HepG2 (cell line): Measurements from ENCODE around the gene ADM5. TPM values are rescaled to one million over a fixed set of nuclear protein-coding genes. Genes with fewer than 3 reads are reported as not detected.
A peak's percentile ranks its signal among the peaks of the same experiment; 100 is the strongest.

Experiments used
- CEBPZ ChIP-seq: IDR thresholded peaks from 2 replicates; pipeline ENCODE4 v1.6.1; 2012; ENCODE audit warnings: low read length, improper control_type of control experiment
- DPF2 ChIP-seq: sonication (generic); formaldehyde crosslinking; IDR thresholded peaks from 2 replicates; pipeline ENCODE4 v1.4.0; 2020; ENCODE audit warnings: mild to moderate bottlenecking, low read depth, missing genetic modification reagents, borderline replicate concordance
- FOXA1 ChIP-seq, 2 experiments: fragments of 450-650 bp in 1 of 2; sonication (generic) in 1 of 2; formaldehyde crosslinking in 1 of 2; IDR thresholded peaks; 2 replicates each; pipeline versions ENCODE4 v1.4.0 to v1.6.1; 2016 to 2020; ENCODE audit warnings: missing genetic modification reagents in 1 of 2
- FOXJ3 ChIP-seq: sonication (generic); formaldehyde crosslinking; IDR thresholded peaks from 2 replicates; pipeline ENCODE4 v1.4.0; 2020; ENCODE audit warnings: missing genetic modification reagents, mild to moderate bottlenecking, borderline replicate concordance
- FOXK2 ChIP-seq: fragments of 450-650 bp; IDR thresholded peaks from 2 replicates; pipeline ENCODE4 v1.6.1; 2016
- GABPA ChIP-seq, 2 experiments: IDR thresholded peaks; 2 replicates each; pipeline ENCODE4 v1.6.1; 2011 to 2016; ENCODE audit warnings: low read depth in 2 of 2, low read length in 1 of 2, missing biosample characterization in 1 of 2, missing genetic modification characterization in 1 of 2
- IRF9 ChIP-seq: sonication (generic); formaldehyde crosslinking; IDR thresholded peaks from 2 replicates; pipeline ENCODE4 v1.8.0; 2022; ENCODE audit warnings: missing genetic modification reagents, mild to moderate bottlenecking, borderline replicate concordance
- JUND ChIP-seq: sonication (generic); formaldehyde crosslinking; IDR thresholded peaks from 2 replicates; pipeline ENCODE4 v1.8.0; 2022; ENCODE audit warnings: mild to moderate bottlenecking, missing genetic modification reagents
- POLR2G ChIP-seq: fragments of 200-400 bp; formaldehyde crosslinking; IDR thresholded peaks from 2 replicates; pipeline ENCODE4 v1.6.1; 2018; ENCODE audit warnings: mild to moderate bottlenecking, low read depth, low read length, moderate library complexity
- SRF ChIP-seq: IDR thresholded peaks from 2 replicates; pipeline ENCODE4 v1.6.1; 2011; ENCODE audit warnings: mild to moderate bottlenecking, low read depth, low read length, moderate library complexity
- SSRP1 ChIP-seq: IDR thresholded peaks from 2 replicates; pipeline ENCODE4 v1.6.1; 2016; ENCODE audit warnings: control low read depth
- ZBTB39 ChIP-seq: sonication (generic); formaldehyde crosslinking; IDR thresholded peaks from 2 replicates; pipeline ENCODE4 v1.5.0; 2020; ENCODE audit warnings: missing genetic modification reagents
- ZC3H4 ChIP-seq: sonication (generic); formaldehyde crosslinking; IDR thresholded peaks from 2 replicates; pipeline ENCODE4 v1.4.0; 2020; ENCODE audit warnings: missing genetic modification reagents, borderline replicate concordance
- ZNF12 ChIP-seq: sonication (generic); formaldehyde crosslinking; IDR thresholded peaks from 2 replicates; pipeline ENCODE4 v1.5.0; 2020; ENCODE audit warnings: missing genetic modification reagents
- ZNF121 ChIP-seq: sonication (generic); formaldehyde crosslinking; IDR thresholded peaks from 2 replicates; pipeline ENCODE4 v1.5.0; 2020; ENCODE audit warnings: mild to moderate bottlenecking, missing genetic modification reagents
- ZNF292 ChIP-seq: sonication (generic); formaldehyde crosslinking; IDR thresholded peaks from 2 replicates; pipeline ENCODE4 v1.8.1; 2022; ENCODE audit warnings: mild to moderate bottlenecking, low read depth, missing genetic modification reagents, borderline replicate concordance
- ZNF329 ChIP-seq: sonication (generic); formaldehyde crosslinking; IDR thresholded peaks from 2 replicates; pipeline ENCODE4 v1.9.0; 2021; ENCODE audit warnings: low read depth, mild to moderate bottlenecking, missing genetic modification reagents
- ZNF800 ChIP-seq: sonication (generic); formaldehyde crosslinking; IDR thresholded peaks from 2 replicates; pipeline ENCODE4 v1.4.0; 2020; ENCODE audit warnings: missing genetic modification reagents
- polyA plus RNA-seq, 8 experiments: library from polyadenylated mRNA; depleted of rRNA in 3 of 8; stranded (reverse) in 7 of 8; unstranded in 1 of 8; fragments of >200 nt; fragmentation: Illumina TruSeq in 4 of 8; extraction: Trizol in 4 of 8; gene quantifications; 2 replicates each; pipeline versions ENCODE4 v1.2.1 to v1.2.3, GENCODE V29; 2011 to 2016; ENCODE audit warnings: low read depth in 4 of 8, missing spikeins in 1 of 8, mixed read lengths in 1 of 8; ENCODE audit not compliant: insufficient read depth in 1 of 8
- total RNA-seq, 5 experiments: library from RNA; depleted of rRNA; stranded (reverse); fragments of >200 nt; fragmentation: Illumina TruSeq; extraction: Trizol; gene quantifications; 2 replicates each; pipeline ENCODE4 v1.2.3, GENCODE V29; 2016; ENCODE audit warnings: low read depth in 1 of 5
- TF ChIP-seq, protein P1 (sequence below): fragments of 450-650 bp; IDR thresholded peaks from 2 replicates; pipeline ENCODE4 v1.6.1; 2017

Gene ADM5
- total and polyA plus RNA-seq, 2 of the 13 experiments (the other 11 are each of a cell fraction or from before 2014, with no cell fraction given), result 2.7 to 4.1 TPM

GRCh38 chr19:49677231-49677900, 12.0 kb upstream of the ADM5 start, which contains the start of gene PRMT1 (continued):
- TF ChIP-seq CEBPZ (no peak), FOXJ3 (CRISPR knock-in tag) (no peak), IRF9 (CRISPR knock-in tag) (peak; percentile 71; the same call in 1 of the 2 replicates), SSRP1 (CRISPR knock-in tag) (0 out of 2 replicates have a peak, but pooled peaks have one; percentile 58), ZNF12 (no peak), ZC3H4 (CRISPR knock-in tag) (no peak), ZNF329 (CRISPR knock-in tag) (no peak), POLR2G (peak; percentile 94), FOXA1 (IDR thresholded peaks at IDR 0.05) (no peak), FOXA1 (CRISPR knock-in tag; IDR thresholded peaks at IDR 0.05) (no peak), FOXK2 (no peak), ZBTB39 (CRISPR knock-in tag) (no peak), ZNF800 (CRISPR knock-in tag) (no peak; the same call in 1 of the 2 replicates), SRF (no peak), ZNF121 (CRISPR knock-in tag) (no peak), GABPA (IDR thresholded peaks at IDR 0.05; ENCODE audit: low read depth, low read length) (no peak), GABPA (CRISPR knock-in tag; IDR thresholded peaks at IDR 0.05; ENCODE audit: low read depth) (no peak; the same call in 1 of the 2 replicates), ZNF292 (no peak), JUND (CRISPR knock-in tag) (no peak), DPF2 (CRISPR knock-in tag) (no peak)
- TF ChIP-seq, protein P1, sequence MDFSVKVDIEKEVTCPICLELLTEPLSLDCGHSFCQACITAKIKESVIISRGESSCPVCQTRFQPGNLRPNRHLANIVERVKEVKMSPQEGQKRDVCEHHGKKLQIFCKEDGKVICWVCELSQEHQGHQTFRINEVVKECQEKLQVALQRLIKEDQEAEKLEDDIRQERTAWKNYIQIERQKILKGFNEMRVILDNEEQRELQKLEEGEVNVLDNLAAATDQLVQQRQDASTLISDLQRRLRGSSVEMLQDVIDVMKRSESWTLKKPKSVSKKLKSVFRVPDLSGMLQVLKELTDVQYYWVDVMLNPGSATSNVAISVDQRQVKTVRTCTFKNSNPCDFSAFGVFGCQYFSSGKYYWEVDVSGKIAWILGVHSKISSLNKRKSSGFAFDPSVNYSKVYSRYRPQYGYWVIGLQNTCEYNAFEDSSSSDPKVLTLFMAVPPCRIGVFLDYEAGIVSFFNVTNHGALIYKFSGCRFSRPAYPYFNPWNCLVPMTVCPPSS, result no peak
